ENCODE measurements around the gene SMYD2.

- TF ChIP-seq GATA2 (IDR thresholded peaks at IDR 0.05; ENCODE audit: low read depth, low read length) (peak; percentile 47; the same call in 1 of the 2 replicates), GATA3 (IDR thresholded peaks at IDR 0.05; ENCODE audit: low read depth, low read length) (no peak)
Observed at GRCh38 chr1:214261206-214262123, 19.5 kb upstream of the SMYD2 start.
